SH-SY5Y (cell line): ENCODE measurements around the gene TPX2.

Experiments used
- GATA2 ChIP-seq: IDR thresholded peaks from 2 replicates; pipeline ENCODE4 v1.6.1; 2011; ENCODE audit warnings: mild to moderate bottlenecking, low read depth, low read length
- GATA3 ChIP-seq: IDR thresholded peaks from 2 replicates; pipeline ENCODE4 v1.6.1; 2011; ENCODE audit warnings: low read depth, mild to moderate bottlenecking, low read length, moderate library complexity

DNA sequence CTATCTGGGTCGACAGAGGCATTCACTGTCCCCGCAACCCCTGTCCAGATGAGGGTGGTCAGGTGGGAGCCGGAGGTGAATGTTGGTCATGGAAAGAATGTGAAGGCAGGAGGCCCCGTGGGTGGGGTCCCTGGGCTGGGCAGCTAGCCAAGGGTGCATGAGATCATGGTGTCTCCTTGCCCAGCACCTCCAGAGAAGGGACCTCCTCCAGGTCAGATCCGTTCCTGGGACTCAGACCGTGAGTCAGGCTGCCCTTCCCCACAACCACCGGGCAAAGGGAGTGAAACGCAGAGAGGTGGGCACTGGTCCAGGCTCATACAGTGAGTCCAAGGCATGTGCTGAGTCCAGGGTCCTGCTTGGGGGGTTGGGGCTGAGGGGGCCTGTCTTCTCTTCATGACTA is 102.8 kb downstream of the TPX2 start:
- TF ChIP-seq GATA2 (no peak), GATA3 (no peak)
